ENCODE results near the gene CST9. TPM values are rescaled to one million over a fixed set of nuclear protein-coding genes. Genes with fewer than 3 reads are reported as not detected.
A peak's percentile ranks its signal among the peaks of the same experiment; 100 is the strongest.

CST9 gene
- total and polyA plus RNA-seq, 2 of the 13 experiments (the other 11 are each of a cell fraction or from before 2014, with no cell fraction given), result 0.07 TPM; not detected in 1

GRCh38 chr20:23636908-23637281 lies 31.2 kb upstream of the CST9 start:
- Histone ChIP-seq H2AFZ (ENCODE audit: low read length) (no peak overlapping the region), H3K4me1 (ENCODE audit: insufficient read depth, low read length) (peaks cover 89% of the 10 kb centered on the region), H3K36me3 (replicated peaks in 1 of 2; ENCODE audit: control insufficient read depth in 1 of 2, insufficient read depth in 2 of 2, low read length in 2 of 2) (peaks cover 12 to 20% of the 10 kb centered on the region in 2 experiments), H3K79me2 (ENCODE audit: insufficient read depth, low read length) (peaks cover 29% of the 10 kb centered on the region), H3K9ac (ENCODE audit: insufficient read depth, low read depth, low read length) (peak overlapping the region; percentile 97), H4K20me1 (ENCODE audit: insufficient read depth, low read length) (peaks cover 15% of the 10 kb centered on the region; the same call in 1 of the 2 replicates), H3K4me3 (replicated peaks in 1 of 3; ENCODE audit: insufficient read depth in 1 of 3, low read depth in 2 of 3, low read length in 3 of 3) (peak overlapping the region; percentile 80 to 93 (median 88)), H3K9me3 (ENCODE audit: low read length) (no peaks in the 10 kb centered on the region), H3K4me2 (ENCODE audit: low read depth, low read length) (peak overlapping the region; percentile 94), H3K27ac (ENCODE audit: extremely low read length, insufficient read depth, low read length) (peak overlapping the region; percentile 91), H3K27me3 (ENCODE audit: control insufficient read depth in 1 of 2, insufficient read depth in 2 of 2, low read length in 2 of 2) (no peaks in the 10 kb centered on the region; a peak in 1 of 5 replicates)
- ChIA-PET POLR2A (interaction anchor here (0.8 to 18.0 kb wide), 16 partner anchors 8 to 287 kb away, joined by 3 to 543 read pairs (median 10); partner anchors contain the start of genes GZF1, NAPB and NXT1), CTCF (ENCODE audit: low intra/inter-chr PET ratio, low total read pairs) (interaction anchor here (0.9 kb wide), 1 partner anchor 31 kb away, joined by 3 read pairs; no protein-coding TSS in a partner anchor)
- ATAC-seq (no peak), DNase-seq (ENCODE audit: low spot score) (no peak), FAIRE-seq (no peak)
- in situ Hi-C loops (cut with HindIII; ENCODE audit: extremely low pct_ligation_motif_present, low pct_unique_long_range_greater_than_20kb) (loop anchor here (10.0 kb wide), 1 partner anchor 1062 kb away; no protein-coding TSS in a partner anchor), intact Hi-C loops (cut with micrococcal nuclease; ENCODE audit: unreplicated experiment) (no loop called here)
- 1% methylated on average over 4 of the region's 4 CpGs for WGBS (ENCODE audit: low lambda C conversion rate)
- no TSS peak for BruUV-seq (replicated peaks)
- TF ChIP-seq ZNF234 (CRISPR knock-in tag; conservative IDR thresholded peaks at IDR 0.05) (0 out of 2 replicates have a peak, but pooled peaks have one; percentile 6), ZNF781 (CRISPR knock-in tag; IDR thresholded peaks at IDR 0.05; ENCODE audit: borderline replicate concordance, not compliant biosample characterization) (peak; percentile 60), SMAD9 (CRISPR knock-in tag; IDR thresholded peaks at IDR 0.05) (0 out of 2 replicates have a peak, but pooled peaks have one; percentile 5), MLX (CRISPR knock-in tag; IDR thresholded peaks at IDR 0.05) (no peak; the same call in 1 of the 2 replicates), CENPBD1 (CRISPR knock-in tag; IDR thresholded peaks at IDR 0.05; ENCODE audit: borderline replicate concordance, low read depth) (0 out of 2 replicates have a peak, but pooled peaks have one; percentile 9), ZNF468 (CRISPR knock-in tag; IDR thresholded peaks at IDR 0.05) (0 out of 2 replicates have a peak, but pooled peaks have one; percentile 10), ZNF124 (CRISPR knock-in tag; IDR thresholded peaks at IDR 0.05) (0 out of 2 replicates have a peak, but pooled peaks have one; percentile 20), RBM22 (optimal IDR thresholded peaks at IDR 0.05; ENCODE audit: low read length) (peak; percentile 0), GPN1 (CRISPR knock-in tag; IDR thresholded peaks at IDR 0.05; ENCODE audit: borderline replicate concordance) (no peak), CBX2 (IDR thresholded peaks at IDR 0.05; ENCODE audit: low read depth, low read length) (no peak), CBX2 (CRISPR knock-in tag; IDR thresholded peaks at IDR 0.05; ENCODE audit: low read depth) (no peak), ZFP82 (CRISPR knock-in tag; IDR thresholded peaks at IDR 0.05; ENCODE audit: borderline replicate concordance) (no peak), SP2 (CRISPR knock-in tag; IDR thresholded peaks at IDR 0.05) (no peak), MBNL3 (CRISPR knock-in tag; conservative IDR thresholded peaks at IDR 0.05) (no peak), MYNN (CRISPR knock-in tag; IDR thresholded peaks at IDR 0.05; ENCODE audit: low read depth) (no peak), ZNF276 (CRISPR knock-in tag; IDR thresholded peaks at IDR 0.05; ENCODE audit: low read depth) (no peak), IKZF5 (CRISPR knock-in tag; IDR thresholded peaks at IDR 0.05) (no peak), KDM3A (CRISPR knock-in tag; IDR thresholded peaks at IDR 0.05; ENCODE audit: low read depth) (no peak), ZKSCAN1 (IDR thresholded peaks at IDR 0.05; ENCODE audit: low read length) (no peak), ZNF580 (CRISPR knock-in tag; IDR thresholded peaks at IDR 0.05; ENCODE audit: borderline replicate concordance, low read depth) (0 out of 2 replicates have a peak, but pooled peaks have one; percentile 14), KMT2A (CRISPR knock-in tag; IDR thresholded peaks at IDR 0.05) (no peak), ADNP (CRISPR knock-in tag; IDR thresholded peaks at IDR 0.05) (no peak)

All from HepG2 (cell line).